H1 (cell line): Measurements from ENCODE around the gene IFT27. TPM values are rescaled to one million over a fixed set of nuclear protein-coding genes. Genes with fewer than 3 reads are reported as not detected.

Experiments used
- CTCF ChIA-PET: fragments of 300-600 bp; sonication (Branson Sonifier 250); formaldehyde crosslinking; loops from one replicate; lab custom pipeline; 2021; ENCODE audit not compliant: partially characterized antibody; lab: Charles Lee
- POLR2A ChIA-PET: fragments of 300-600 bp; sonication (Branson Sonifier 250); formaldehyde crosslinking; loops from one replicate; lab custom pipeline; 2021; ENCODE audit warnings: inconsistent platforms; ENCODE audit not compliant: partially characterized antibody; lab: Charles Lee
- DNase-seq, 2 experiments: peaks; one replicate each; pipeline versions ENCODE4 v3.0.0 to v3.0.0-alpha.2; 2010 to 2022; ENCODE audit warnings: low spot score in 2 of 2, low read depth in 1 of 2, mixed read lengths in 1 of 2
- FAIRE-seq: peaks from 2 replicates; lab custom pipeline; 2011; peaks lifted over from hg19 to GRCh38; lab: Jason Lieb, UNC
- H2AFZ ChIP-seq: 2 replicates; pipeline ENCODE4 v1.8.1; 2012; ENCODE audit warnings: low read length, inconsistent platforms
- H2AK5ac ChIP-seq: 2 replicates; pipeline ENCODE4 v1.6.1; 2013; ENCODE audit warnings: low read depth, low read length
- H2BK120ac ChIP-seq: replicated peaks from 2 replicates; pipeline ENCODE3; 2013; ENCODE audit warnings: low read depth, low read length, inconsistent platforms
- H2BK12ac ChIP-seq: 2 replicates; pipeline ENCODE4 v1.6.1; 2013; ENCODE audit warnings: low read depth, low read length
- H2BK15ac ChIP-seq: 2 replicates; pipeline ENCODE4 v1.6.1; 2013; ENCODE audit warnings: low read length
- H2BK20ac ChIP-seq: 2 replicates; pipeline ENCODE4 v1.6.1; 2013; ENCODE audit warnings: low read length
- H2BK5ac ChIP-seq: 2 replicates; pipeline ENCODE4 v1.6.1; 2013; ENCODE audit warnings: low read depth, low read length
- H3K14ac ChIP-seq: 2 replicates; pipeline ENCODE4 v1.6.1; 2013; ENCODE audit warnings: inconsistent platforms; ENCODE audit not compliant: insufficient read length
- H3K18ac ChIP-seq: 2 replicates; pipeline ENCODE4 v1.6.1; 2013; ENCODE audit warnings: low read length; ENCODE audit errors: extremely low read depth
- H3K23ac ChIP-seq: 2 replicates; pipeline ENCODE4 v1.6.1; 2013; ENCODE audit warnings: inconsistent platforms; ENCODE audit not compliant: insufficient read length
- H3K23me2 ChIP-seq: 2 replicates; pipeline ENCODE4 v1.6.1; 2013; ENCODE audit warnings: low read depth, low read length
- H3K27ac ChIP-seq: 2 replicates; pipeline ENCODE4 v1.6.1; 2011; ENCODE audit warnings: low read depth, low read length, inconsistent platforms
- H3K27me3 ChIP-seq, 4 experiments: replicated peaks in 1 of 4; 1 replicate in 1 of 4; 2 replicates in 3 of 4; pipeline versions ENCODE4 v1.6.1 to v1.8.1; 2011 to 2013; ENCODE audit warnings: low read length in 3 of 4, mild to moderate bottlenecking in 3 of 4, inconsistent platforms in 2 of 4, mixed read lengths in 2 of 4, moderate library complexity in 1 of 4; ENCODE audit not compliant: control insufficient read depth in 3 of 4, insufficient read depth in 3 of 4; ENCODE audit errors: extremely low read depth in 1 of 4
- H3K36me3 ChIP-seq, 4 experiments: 2 replicates each; pipeline versions ENCODE4 v1.6.1 to v1.8.1; 2011 to 2013; ENCODE audit warnings: mild to moderate bottlenecking in 4 of 4, low read length in 3 of 4, moderate library complexity in 2 of 4, control low read depth in 1 of 4, inconsistent platforms in 1 of 4; ENCODE audit not compliant: insufficient read depth in 4 of 4, control insufficient read depth in 2 of 4
- H3K4ac ChIP-seq: replicated peaks from 2 replicates; pipeline ENCODE3; 2013; ENCODE audit warnings: low read length, low read depth, mixed read lengths, inconsistent platforms; ENCODE audit not compliant: insufficient read length
- H3K4me1 ChIP-seq, 4 experiments: replicated peaks in 1 of 4; 1 replicate in 1 of 4; 2 replicates in 3 of 4; pipeline versions ENCODE4 v1.6.1 to v1.8.1; 2011 to 2013; ENCODE audit warnings: low read length in 3 of 4, inconsistent platforms in 2 of 4, mixed read lengths in 1 of 4; ENCODE audit not compliant: insufficient read depth in 4 of 4, control insufficient read depth in 3 of 4
- H3K4me2 ChIP-seq, 2 experiments: 2 replicates each; pipeline versions ENCODE4 v1.6.1 to v1.8.1; 2011 to 2013; ENCODE audit warnings: low read depth in 2 of 2, low read length in 2 of 2, control low read depth in 1 of 2, inconsistent platforms in 1 of 2, mild to moderate bottlenecking in 1 of 2; ENCODE audit not compliant: insufficient read depth in 1 of 2
- H3K4me3 ChIP-seq, 4 experiments: fragments of 200-600, 300-600 bp in 1 of 4; sonication (generic), shearing (Covaris generic), sonication (Bioruptor Twin) in 1 of 4; 2 replicates each; pipeline versions ENCODE4 v1.5.1 to v1.8.1; 2011 to 2016; ENCODE audit warnings: low read length in 4 of 4, low read depth in 3 of 4, control low read depth in 2 of 4, inconsistent platforms in 2 of 4, mild to moderate bottlenecking in 2 of 4, mixed read lengths in 1 of 4, moderate library complexity in 1 of 4; ENCODE audit not compliant: insufficient read depth in 2 of 4; ENCODE audit errors: extremely low read depth in 1 of 4
- H3K56ac ChIP-seq: replicated peaks from 2 replicates; pipeline ENCODE3; 2013; ENCODE audit warnings: low read depth, mild to moderate bottlenecking, mixed read lengths, low read length, inconsistent platforms; ENCODE audit not compliant: insufficient read length
- H3K79me1 ChIP-seq: 2 replicates; pipeline ENCODE4 v1.6.1; 2013; ENCODE audit warnings: low read depth, low read length, control low read depth
- H3K79me2 ChIP-seq, 2 experiments: 2 replicates each; pipeline versions ENCODE4 v1.6.1 to v1.8.1; 2012 to 2013; ENCODE audit warnings: low read length in 2 of 2, mild to moderate bottlenecking in 2 of 2, inconsistent platforms in 1 of 2; ENCODE audit not compliant: insufficient read depth in 2 of 2, control insufficient read depth in 1 of 2
- H3K9ac ChIP-seq, 4 experiments: replicated peaks in 1 of 4; 1 replicate in 1 of 4; 2 replicates in 3 of 4; pipeline versions ENCODE4 v1.6.1 to v1.8.1; 2011 to 2013; ENCODE audit warnings: low read depth in 3 of 4, low read length in 3 of 4, control low read depth in 2 of 4, mild to moderate bottlenecking in 2 of 4, moderate library complexity in 2 of 4, inconsistent platforms in 1 of 4; ENCODE audit errors: extremely low read depth in 1 of 4
- H3K9me3 ChIP-seq, 2 experiments: 2 replicates each; pipeline versions ENCODE4 v1.6.1 to v1.8.1; 2012 to 2013; ENCODE audit warnings: mild to moderate bottlenecking in 2 of 2, moderate library complexity in 2 of 2, control low read depth in 1 of 2, inconsistent platforms in 1 of 2, low read depth in 1 of 2, low read length in 1 of 2, mixed read lengths in 1 of 2; ENCODE audit not compliant: insufficient read depth in 2 of 2
- H4K20me1 ChIP-seq, 2 experiments: replicated peaks in 1 of 2; 2 replicates each; pipeline versions ENCODE3 to v1.8.1; 2011 to 2013; ENCODE audit warnings: inconsistent platforms in 2 of 2, low read length in 2 of 2, mild to moderate bottlenecking in 1 of 2; ENCODE audit not compliant: insufficient read depth in 2 of 2, control insufficient read depth in 1 of 2
- H4K5ac ChIP-seq: 2 replicates; pipeline ENCODE4 v1.6.1; 2013; ENCODE audit warnings: low read length, low read depth, mixed read lengths, inconsistent platforms; ENCODE audit not compliant: insufficient read length
- H4K8ac ChIP-seq: 2 replicates; pipeline ENCODE4 v1.8.0; 2013; ENCODE audit warnings: mild to moderate bottlenecking, moderate library complexity, low read length, inconsistent platforms; ENCODE audit not compliant: insufficient read depth; ENCODE audit errors: extremely low read depth
- H4K91ac ChIP-seq: replicated peaks from 2 replicates; pipeline ENCODE3; 2013; ENCODE audit warnings: low read length, mixed read lengths, inconsistent platforms; ENCODE audit not compliant: insufficient read length
- BCL11A ChIP-seq, 2 experiments: IDR thresholded peaks; one replicate each; pipeline ENCODE4 v1.6.1; 2011; ENCODE audit warnings: low read depth in 2 of 2, low read length in 2 of 2, mild to moderate bottlenecking in 2 of 2
- CTCF ChIP-seq, 3 experiments: IDR thresholded peaks; 1 replicate in 2 of 3; 2 replicates in 1 of 3; pipeline versions ENCODE4 v1.5.1 to v1.6.1; 2011; ENCODE audit warnings: low read length in 3 of 3, mild to moderate bottlenecking in 3 of 3, inconsistent platforms in 2 of 3, low read depth in 1 of 3, moderate library complexity in 1 of 3; ENCODE audit not compliant: insufficient read depth in 1 of 3; ENCODE audit errors: control extremely low read depth in 1 of 3
- E2F6 ChIP-seq: IDR thresholded peaks from 2 replicates; pipeline ENCODE4 v1.6.1; 2012; ENCODE audit warnings: inconsistent platforms
- JUND ChIP-seq: IDR thresholded peaks from 2 replicates; pipeline ENCODE4 v1.6.1; 2011; ENCODE audit warnings: mild to moderate bottlenecking, improper control_type of control experiment, low read length
- RNF2 ChIP-seq: fragments of 200-900, 300-1000 bp; sonication (generic); IDR thresholded peaks from 2 replicates; pipeline ENCODE4 v1.7.1; 2016; ENCODE audit warnings: borderline replicate concordance, low read depth, mild to moderate bottlenecking, antibody characterized with exemption, low read length; ENCODE audit not compliant: poor library complexity, severe bottlenecking; ENCODE audit errors: missing control alignments
- RXRA ChIP-seq: IDR thresholded peaks from 2 replicates; pipeline ENCODE4 v1.6.1; 2011; ENCODE audit warnings: low read depth, mild to moderate bottlenecking, low read length, moderate library complexity; ENCODE audit not compliant: insufficient read depth
- SUZ12 ChIP-seq: fragments of 200-600 bp; sonication (generic); IDR thresholded peaks from 2 replicates; pipeline ENCODE4 v1.6.1; 2012; ENCODE audit warnings: mild to moderate bottlenecking, inconsistent platforms, low read length, moderate library complexity, mixed read lengths
- TBP ChIP-seq: IDR thresholded peaks from 2 replicates; pipeline ENCODE4 v1.6.1; 2011; ENCODE audit warnings: low read depth, low read length, improper control_type of control experiment
- USF2 ChIP-seq: IDR thresholded peaks from 2 replicates; pipeline ENCODE4 v1.6.1; 2011; ENCODE audit warnings: low read length, improper control_type of control experiment
- polyA plus RNA-seq, 7 experiments: library from polyadenylated mRNA; depleted of rRNA in 3 of 7; stranded (reverse) in 5 of 7; unstranded in 2 of 7; fragments of >200 nt in 5 of 7; fragments of 200-250 nt in 2 of 7; gene quantifications; 1 replicate in 5 of 7; 2 replicates in 1 of 7; 4 replicates in 1 of 7; pipeline versions ENCODE4 v1.2.1 to v1.2.3, GENCODE V29; 2011 to 2013; ENCODE audit warnings: missing spikeins in 2 of 7, mixed read lengths in 2 of 7
- total RNA-seq: library from RNA; stranded (reverse); fragmentation: NEBNext Ultra II Directional; extraction: Animal tissue kit (Norgen Biotek cat#: 25700); gene quantifications from 2 replicates; pipeline ENCODE4 v1.2.1, GENCODE V29; 2021

IFT27 gene
- total and polyA plus RNA-seq, 2 of the 8 experiments (the other 6 are each of a cell fraction or from before 2014, with no cell fraction given) = 36.4 to 46.2 TPM

- Histone ChIP-seq H3K4me2 (no peak overlapping the region), H3K79me2 (peaks cover 0 to 6% of the 10 kb centered on the region in 2 experiments; a peak in 2 of 4 replicates), H2BK20ac (no peak overlapping the region), H3K36me3 (no peaks in the 10 kb centered on the region), H3K27me3 (peaks cover 0 to 10% (median 9%) of the 10 kb centered on the region in 4 experiments; a peak in 4 of 7 replicates), H4K5ac (no peak overlapping the region), H3K9ac (no peak overlapping the region), H3K4me3 (no peak overlapping the region), H2BK5ac (no peak overlapping the region), H3K27ac (no peak overlapping the region), H2BK120ac (no peak overlapping the region), H2AFZ (no peak overlapping the region), H2AK5ac (no peak overlapping the region), H3K4me1 (peaks cover 0 to 9% (median 5%) of the 10 kb centered on the region in 4 experiments; a peak in 6 of 7 replicates), H3K23me2 (peaks cover 6% of the 10 kb centered on the region; the same call in 1 of the 2 replicates), H4K20me1 (no peaks in the 10 kb centered on the region), H4K91ac (no peak overlapping the region), H3K79me1 (no peaks in the 10 kb centered on the region), H3K18ac (no peak overlapping the region), H2BK15ac (no peak overlapping the region), H3K4ac (no peak overlapping the region), H3K56ac (no peak overlapping the region), H3K14ac (no peak overlapping the region), H4K8ac (no peak overlapping the region), H3K23ac (no peak overlapping the region), H2BK12ac (no peak overlapping the region), H3K9me3 (peaks cover 3 to 9% of the 10 kb centered on the region in 2 experiments; a peak in 3 of 4 replicates)
- CTCF ChIA-PET = interaction anchor here (0.6 to 7.6 kb wide), 2 partner anchors 74 to 83 kb away, joined by 3 to 62 read pairs; partner anchors contain the start of gene NCF4
- DNase-seq = no peak
- no peak for FAIRE-seq
- POLR2A ChIA-PET = no interaction called here
- TF ChIP-seq BCL11A (IDR thresholded peaks at IDR 0.05; ENCODE audit: low read depth in 2 of 2, low read length in 2 of 2) (no peak), SUZ12 (no peak), RXRA (no peak), RNF2 (no peak), CTCF (IDR thresholded peaks at IDR 0.05; ENCODE audit: control extremely low read depth in 1 of 3, insufficient read depth in 1 of 3, low read depth in 1 of 3, low read length in 3 of 3) (no peak), E2F6 (no peak), USF2 (no peak), TBP (no peak), JUND (no peak)
These were observed 2.1 kb upstream of the IFT27 start for GRCh38 chr22:36778020-36778419.
